Measurements from ENCODE around the gene GBE1. TPM values are rescaled to one million over a fixed set of nuclear protein-coding genes. Genes with fewer than 3 reads are reported as not detected.

GBE1 gene
- total RNA-seq, 2 donors from 2014 or later = 60.1 to 67.1 TPM

GRCh38 chr3:81521855-81522254, 239.6 kb downstream of the GBE1 start:
- Histone ChIP-seq H3K27me3 (replicated peaks; ENCODE audit: insufficient read depth) (no peaks in the 10 kb centered on the region), H3K4me1 (ENCODE audit: control insufficient read depth in 1 of 2, low read depth in 2 of 2) (no peaks in the 10 kb centered on the region)
- no peak for TF ChIP-seq CTCF (IDR thresholded peaks at IDR 0.05)

GRCh38 chr3:81518945-81519344, 242.5 kb downstream of the GBE1 start:
- ATAC-seq (ENCODE audit: insufficient number of reproducible peaks, low FRiP score, low read depth) = no peak
- Histone ChIP-seq H3K27ac (no peak overlapping the region), H3K4me3 (no peak overlapping the region), H3K27me3 (replicated peaks; ENCODE audit: insufficient read depth) (no peaks in the 10 kb centered on the region), H3K9me3 (no peaks in the 10 kb centered on the region), H3K4me1 (ENCODE audit: control insufficient read depth in 1 of 2, low read depth in 2 of 2) (no peaks in the 10 kb centered on the region), H3K36me3 (no peaks in the 10 kb centered on the region)
- no peak for DNase-seq (ENCODE audit: low spot score)
- no peak for TF ChIP-seq CTCF (IDR thresholded peaks at IDR 0.05)

More at GRCh38 chr3:81521855-81522254, 239.6 kb downstream of the GBE1 start:
- H3K4me3 ChIP-seq = no peak overlapping the region
- ATAC-seq (ENCODE audit: insufficient number of reproducible peaks, low FRiP score, low read depth) (no peak), DNase-seq (ENCODE audit: low spot score) (no peak)
- no peak overlapping the region for H3K27ac ChIP-seq
- H3K9me3 ChIP-seq = no peaks in the 10 kb centered on the region
- H3K36me3 ChIP-seq = no peaks in the 10 kb centered on the region

DNA sequence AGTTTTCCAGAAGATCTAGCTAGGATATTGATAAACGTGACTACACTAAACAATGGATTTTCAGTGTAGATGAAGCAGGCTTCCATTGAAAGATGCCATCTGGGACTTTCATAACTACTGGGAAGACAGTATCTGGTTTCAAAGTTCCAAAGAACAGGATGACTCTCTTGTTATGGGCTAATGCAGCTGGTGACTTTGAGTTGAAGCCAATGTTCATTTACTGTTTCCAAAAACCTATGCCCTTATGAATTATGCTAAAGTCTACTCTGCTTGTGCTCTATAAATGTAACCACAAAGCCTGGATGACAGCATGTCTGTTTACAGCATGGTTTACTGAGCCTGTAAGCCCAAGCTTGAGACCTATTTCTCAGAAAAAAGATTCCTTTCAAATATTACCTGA, 245.4 kb downstream of the GBE1 start:
- no peak for TF ChIP-seq CTCF (IDR thresholded peaks at IDR 0.05)

DNA sequence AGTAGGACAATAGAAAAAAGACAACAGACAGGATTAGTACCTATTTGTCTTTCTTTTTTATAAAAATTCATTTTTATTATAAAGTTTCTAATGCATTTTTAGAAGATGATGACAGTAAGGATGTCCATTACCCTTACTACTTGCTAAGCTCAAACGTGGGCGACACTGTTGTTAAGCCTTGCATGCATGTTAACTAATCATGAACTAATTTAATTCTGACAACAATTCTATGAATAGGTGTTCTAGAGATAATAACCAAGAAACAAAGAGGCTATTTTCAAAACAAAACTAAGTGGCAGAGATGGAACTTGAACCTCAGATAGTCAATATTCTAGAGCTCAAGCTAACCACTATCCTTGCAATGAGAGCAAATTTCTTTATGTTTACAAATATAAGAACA, 247.9 kb downstream of the GBE1 start:
- Histone ChIP-seq H3K9me3 (no peaks in the 10 kb centered on the region), H3K4me1 (ENCODE audit: control insufficient read depth in 1 of 2, low read depth in 2 of 2) (no peaks in the 10 kb centered on the region), H3K4me3 (no peak overlapping the region), H3K27ac (no peak overlapping the region), H3K27me3 (replicated peaks; ENCODE audit: insufficient read depth) (no peaks in the 10 kb centered on the region), H3K36me3 (no peaks in the 10 kb centered on the region)
- DNase-seq (ENCODE audit: low spot score) = no peak
- no peak for ATAC-seq (ENCODE audit: insufficient number of reproducible peaks, low FRiP score, low read depth)
- TF ChIP-seq CTCF (IDR thresholded peaks at IDR 0.05) = no peak

More for the DNA sequence above, 245.4 kb downstream of the GBE1 start:
- Histone ChIP-seq H3K27ac (no peak overlapping the region), H3K27me3 (replicated peaks; ENCODE audit: insufficient read depth) (no peaks in the 10 kb centered on the region), H3K4me1 (ENCODE audit: control insufficient read depth in 1 of 2, low read depth in 2 of 2) (no peaks in the 10 kb centered on the region), H3K36me3 (no peaks in the 10 kb centered on the region), H3K4me3 (no peak overlapping the region), H3K9me3 (no peaks in the 10 kb centered on the region)
- ATAC-seq (ENCODE audit: insufficient number of reproducible peaks, low FRiP score, low read depth) = no peak
- DNase-seq (ENCODE audit: low spot score) = no peak

DNA sequence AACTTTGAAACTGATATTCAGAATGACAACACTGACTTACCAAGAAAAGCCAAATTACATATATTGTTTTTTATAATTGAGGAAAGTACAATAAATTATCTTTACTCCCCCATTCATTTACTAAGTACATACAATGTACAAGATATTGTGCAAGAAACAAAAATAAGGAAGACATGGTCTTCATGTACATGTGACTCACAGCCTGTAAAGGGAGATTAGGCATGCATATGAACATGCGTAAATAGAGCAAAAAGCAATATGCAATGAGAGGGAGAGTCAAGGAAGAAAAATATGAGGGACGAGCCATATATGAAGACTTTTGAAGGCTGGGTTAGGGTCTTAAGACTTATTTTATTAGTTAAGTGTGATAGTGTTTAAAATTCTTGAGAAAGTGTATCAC, 258.4 kb downstream of the GBE1 start:
- no peak for TF ChIP-seq CTCF (IDR thresholded peaks at IDR 0.05)
- Histone ChIP-seq H3K27me3 (replicated peaks; ENCODE audit: insufficient read depth) (no peaks in the 10 kb centered on the region), H3K9me3 (no peaks in the 10 kb centered on the region), H3K4me1 (ENCODE audit: control insufficient read depth in 1 of 2, low read depth in 2 of 2) (no peaks in the 10 kb centered on the region), H3K4me3 (no peak overlapping the region), H3K36me3 (no peaks in the 10 kb centered on the region), H3K27ac (no peak overlapping the region)
- ATAC-seq (ENCODE audit: insufficient number of reproducible peaks, low FRiP score, low read depth) = no peak
- DNase-seq (ENCODE audit: low spot score) = no peak
